Breast epithelium (tissue), 3 donors: Measurements from ENCODE around the gene SDK1.

Experiments
- CTCF ChIP-seq, 3 donors: fragments of 450-650 bp; IDR thresholded peaks; one replicate each; pipeline ENCODE4 v1.5.1; 2016 to 2017; ENCODE audit warnings: antibody characterized with exemption in 3 of 3, mild to moderate bottlenecking in 3 of 3, moderate library complexity in 3 of 3
- POLR2AphosphoS5 ChIP-seq, 3 donors: sonication (generic); formaldehyde crosslinking; IDR thresholded peaks; one replicate each; pipeline ENCODE4 v1.6.1; 2017; ENCODE audit warnings: antibody characterized with exemption in 3 of 3

- no peak for TF ChIP-seq CTCF (IDR thresholded peaks at IDR 0.05)
- TF ChIP-seq POLR2AphosphoS5 (IDR thresholded peaks at IDR 0.05): no peak
Measured at GRCh38 chr7:3579638-3580219, 278.7 kb downstream of the SDK1 start.
